ENCODE measurements around the gene S100P. TPM values are rescaled to one million over a fixed set of nuclear protein-coding genes. Genes with fewer than 3 reads are reported as not detected.

S100P gene
- polyA plus RNA-seq, 4 donors, result 4.6 to 14.4 (median 9.7) TPM

DNA sequence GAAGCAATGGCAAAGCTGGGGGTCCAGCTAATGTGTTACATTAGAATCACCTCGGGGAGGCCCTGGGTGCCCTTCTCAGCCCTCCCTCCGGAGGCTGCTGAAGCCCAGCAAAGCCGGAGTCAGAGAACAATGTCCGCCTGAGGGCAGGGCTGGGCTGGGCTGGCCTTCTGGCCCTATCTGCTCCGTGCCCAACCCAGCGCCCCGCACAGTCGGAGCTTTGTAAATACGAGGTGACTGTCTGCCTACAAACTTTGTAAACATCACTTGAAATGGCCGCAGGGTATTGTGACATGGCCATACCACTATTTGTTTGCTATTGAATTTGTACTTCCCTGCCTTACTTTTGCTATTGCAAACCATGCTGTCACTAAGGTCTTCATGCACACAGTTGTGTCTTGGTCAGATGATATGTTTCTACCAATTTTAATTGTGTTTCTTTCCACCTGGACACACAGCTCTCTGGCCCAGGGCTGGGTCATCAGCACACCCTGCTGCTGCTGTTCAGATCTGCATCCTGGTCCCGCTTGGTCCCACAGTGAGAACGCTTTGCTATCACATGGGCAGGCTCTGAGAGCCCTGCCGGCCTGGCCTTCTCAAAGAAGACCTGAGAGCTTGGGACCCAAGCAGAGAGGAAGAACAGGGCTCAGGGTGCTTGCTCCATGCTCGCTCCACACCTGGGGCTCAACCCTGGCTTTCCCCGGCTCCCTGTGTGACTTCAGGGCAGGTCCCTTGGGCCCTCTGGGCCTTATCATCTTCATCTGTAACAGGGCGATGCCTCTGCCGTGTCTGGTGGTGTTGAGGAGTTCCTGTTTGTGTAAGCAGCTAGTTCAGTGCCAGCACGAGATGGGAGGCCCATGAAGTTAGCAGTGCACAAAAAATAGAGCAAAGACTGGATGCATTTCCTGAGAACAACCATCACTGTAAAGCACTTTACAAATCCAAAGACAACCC is 2.3 kb downstream of the S100P start:
- no peak for DNase-seq (ENCODE audit: low read depth in 4 of 4, low spot score in 2 of 4)

DNA sequence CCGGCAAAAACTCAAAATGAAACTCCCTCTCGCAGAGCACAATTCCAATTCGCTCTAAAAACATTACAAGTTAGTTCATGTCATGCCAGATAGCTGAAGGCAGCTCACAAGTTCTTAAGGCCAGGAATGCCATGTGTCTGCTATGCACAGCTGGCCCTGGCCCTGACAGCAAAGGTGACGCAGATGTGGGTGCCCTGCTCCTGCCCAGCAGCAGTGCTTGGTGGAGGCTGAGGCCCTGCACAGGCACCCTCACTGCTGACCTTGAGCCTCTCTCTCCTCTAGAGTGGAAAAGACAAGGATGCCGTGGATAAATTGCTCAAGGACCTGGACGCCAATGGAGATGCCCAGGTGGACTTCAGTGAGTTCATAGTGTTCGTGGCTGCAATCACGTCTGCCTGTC is 2.9 kb downstream of the S100P start:
- no peak for DNase-seq (ENCODE audit: low read depth in 4 of 4, low spot score in 2 of 4)

DNA sequence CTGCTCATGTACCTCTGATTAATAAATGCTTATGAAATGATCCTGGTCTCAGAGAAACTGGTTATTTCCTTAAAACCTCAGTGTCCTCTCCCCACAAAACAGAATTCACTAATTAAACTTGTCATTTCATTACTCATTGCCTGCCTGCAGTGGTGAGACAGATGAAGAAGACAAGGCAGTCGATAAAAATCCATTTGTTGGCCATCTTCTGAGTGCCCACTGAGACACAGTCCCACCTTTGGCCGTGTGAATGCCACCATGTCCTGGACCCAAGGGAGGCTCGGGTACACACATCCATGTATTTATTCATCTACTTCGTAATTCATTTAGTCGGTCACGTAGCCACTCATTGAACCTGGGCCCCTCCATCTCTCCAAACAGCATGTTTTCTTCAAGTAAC is 3.5 kb downstream of the S100P start:
- no peak for DNase-seq (ENCODE audit: low read depth in 4 of 4, low spot score in 2 of 4)

DNA sequence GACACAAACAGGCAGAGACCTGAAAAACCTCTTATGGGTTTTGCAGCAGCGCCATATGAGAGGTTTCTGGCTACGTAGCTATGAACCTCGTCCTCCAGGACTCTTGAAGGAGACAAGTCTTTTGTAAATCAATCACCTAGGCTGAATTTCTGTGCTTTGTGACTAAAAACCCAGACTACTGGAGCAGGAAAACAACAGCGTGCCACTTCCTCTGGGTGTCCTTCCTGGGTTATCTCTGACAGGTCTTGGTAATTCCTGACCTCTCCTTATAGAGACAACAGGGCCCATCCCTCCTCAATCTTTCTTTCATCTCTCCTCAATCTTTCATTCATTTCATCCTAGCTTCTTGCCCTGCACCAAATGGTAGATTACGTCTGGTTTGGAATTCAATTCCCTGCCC is 5.7 kb downstream of the S100P start:
- DNase-seq (ENCODE audit: low read depth in 4 of 4, low spot score in 2 of 4), result no peak

DNA sequence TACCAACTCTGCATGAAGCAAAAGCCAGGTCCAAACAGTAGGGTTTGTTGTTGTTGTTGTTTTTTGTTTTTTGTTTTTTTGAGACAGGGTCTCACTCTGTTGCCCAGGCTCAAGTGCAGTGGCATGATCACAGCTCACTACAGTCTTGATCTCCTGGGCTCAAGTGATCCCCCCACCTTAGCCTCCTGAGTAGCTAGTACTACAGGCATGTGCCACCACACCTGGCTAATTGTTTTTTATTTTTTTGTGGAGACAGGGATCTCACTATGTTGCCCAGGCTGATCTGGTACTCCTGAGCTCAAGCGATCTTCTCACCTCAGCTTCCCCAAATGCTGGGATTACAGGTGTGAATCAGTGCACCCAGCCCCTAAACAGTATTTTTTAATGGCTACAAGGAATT is 6.2 kb downstream of the S100P start:
- no peak for DNase-seq (ENCODE audit: low read depth in 4 of 4, low spot score in 2 of 4)

DNA sequence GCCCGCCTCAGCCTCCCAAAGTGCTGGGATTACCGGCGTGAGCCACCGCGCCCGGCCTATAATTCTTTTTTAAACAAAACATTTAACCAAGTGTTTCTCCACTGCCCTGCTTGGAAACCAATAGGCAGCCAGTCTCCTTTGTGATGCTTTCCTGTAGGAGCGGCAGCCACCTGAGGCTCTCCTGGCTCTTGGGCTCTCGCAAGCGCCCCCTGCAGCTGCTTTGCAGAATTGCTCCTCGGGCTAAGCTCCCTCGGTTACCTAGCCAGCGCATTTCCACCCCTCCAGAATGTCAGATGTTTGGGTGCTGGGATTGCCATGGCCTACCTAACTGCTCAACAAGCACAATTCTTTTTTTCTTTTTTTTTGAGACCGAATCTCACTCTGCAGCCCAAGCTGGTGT is 7.7 kb downstream of the S100P start:
- no peak for DNase-seq (ENCODE audit: low read depth in 4 of 4, low spot score in 2 of 4)

DNA sequence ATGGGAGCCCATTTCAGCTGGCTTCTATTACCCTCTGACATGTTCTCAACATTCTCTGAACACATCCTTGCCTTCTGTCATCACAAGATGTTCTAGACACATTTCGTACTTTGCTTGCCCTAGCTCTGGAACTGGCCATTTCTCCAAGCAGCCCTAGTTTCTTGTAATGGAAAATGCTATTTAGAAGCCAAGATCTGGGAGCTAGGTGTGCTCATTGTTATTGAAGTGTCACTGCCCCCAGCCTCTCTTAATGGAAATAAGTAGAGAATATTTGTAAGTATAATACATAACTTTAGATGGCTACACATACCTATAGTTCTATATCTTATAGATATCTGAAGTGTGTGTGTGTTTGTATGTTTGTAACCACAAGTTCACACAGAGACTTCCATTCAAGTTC is 9.1 kb downstream of the S100P start:
- no peak for DNase-seq (ENCODE audit: low read depth in 4 of 4, low spot score in 2 of 4)

DNA sequence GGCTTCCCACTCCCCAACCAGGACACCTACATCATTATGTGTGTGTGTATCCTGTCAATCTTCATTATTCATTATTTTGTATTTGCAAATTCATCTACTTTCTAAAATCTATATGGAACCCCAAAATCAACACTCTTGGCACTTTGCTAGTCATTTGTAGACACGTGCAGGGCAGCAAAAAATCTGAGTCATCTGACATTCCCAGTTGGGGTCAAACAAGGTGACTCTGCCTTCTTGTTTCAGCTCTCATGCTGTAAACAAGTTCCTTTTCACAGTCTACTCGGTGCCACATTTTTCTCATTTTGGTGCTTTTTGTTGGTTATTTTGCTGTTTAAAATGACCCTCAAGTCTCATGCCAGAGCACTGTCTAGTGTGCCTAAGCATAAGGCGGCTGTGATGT is 10.1 kb downstream of the S100P start:
- DNase-seq (ENCODE audit: low read depth in 4 of 4, low spot score in 2 of 4), result no peak

DNA sequence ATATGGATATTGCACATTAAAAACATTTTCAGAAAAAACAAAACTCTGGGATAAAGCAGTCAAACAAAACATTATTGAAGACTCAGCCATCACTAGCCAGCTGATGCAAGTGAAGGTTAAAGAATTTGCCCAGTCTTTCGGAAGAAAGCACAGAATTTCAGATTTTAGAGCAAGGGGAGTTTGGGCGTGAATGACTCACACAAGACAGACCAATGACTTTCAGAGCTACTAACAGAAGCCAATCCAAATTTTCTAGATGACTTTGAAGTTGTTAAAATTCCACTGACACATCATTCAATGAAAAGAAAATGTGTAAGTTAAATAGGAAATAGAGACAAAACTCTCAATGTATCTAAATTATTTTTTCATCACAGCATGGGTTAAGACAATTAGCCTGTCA is 12.0 kb downstream of the S100P start:
- DNase-seq (ENCODE audit: low read depth in 4 of 4, low spot score in 2 of 4), result no peak

DNA sequence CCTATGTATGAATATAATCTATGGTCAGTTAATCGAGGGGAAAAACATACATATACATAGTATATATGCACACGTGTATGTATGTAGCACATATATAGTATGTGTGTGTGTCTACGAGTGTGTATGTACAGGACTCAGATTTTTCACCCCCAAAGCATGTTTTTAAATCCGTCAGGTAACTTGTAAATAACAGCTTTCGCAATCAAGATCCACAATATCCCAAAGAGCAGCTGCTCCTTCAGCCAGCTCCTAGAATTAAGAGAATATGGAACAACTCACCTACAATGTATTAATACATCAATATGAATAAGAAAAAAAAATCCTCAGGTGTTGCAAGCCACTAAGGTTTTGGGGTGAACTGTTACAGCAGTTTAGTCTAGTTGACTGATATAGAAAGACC is 12.5 kb downstream of the S100P start:
- no peak for DNase-seq (ENCODE audit: low read depth in 4 of 4, low spot score in 2 of 4)

DNA sequence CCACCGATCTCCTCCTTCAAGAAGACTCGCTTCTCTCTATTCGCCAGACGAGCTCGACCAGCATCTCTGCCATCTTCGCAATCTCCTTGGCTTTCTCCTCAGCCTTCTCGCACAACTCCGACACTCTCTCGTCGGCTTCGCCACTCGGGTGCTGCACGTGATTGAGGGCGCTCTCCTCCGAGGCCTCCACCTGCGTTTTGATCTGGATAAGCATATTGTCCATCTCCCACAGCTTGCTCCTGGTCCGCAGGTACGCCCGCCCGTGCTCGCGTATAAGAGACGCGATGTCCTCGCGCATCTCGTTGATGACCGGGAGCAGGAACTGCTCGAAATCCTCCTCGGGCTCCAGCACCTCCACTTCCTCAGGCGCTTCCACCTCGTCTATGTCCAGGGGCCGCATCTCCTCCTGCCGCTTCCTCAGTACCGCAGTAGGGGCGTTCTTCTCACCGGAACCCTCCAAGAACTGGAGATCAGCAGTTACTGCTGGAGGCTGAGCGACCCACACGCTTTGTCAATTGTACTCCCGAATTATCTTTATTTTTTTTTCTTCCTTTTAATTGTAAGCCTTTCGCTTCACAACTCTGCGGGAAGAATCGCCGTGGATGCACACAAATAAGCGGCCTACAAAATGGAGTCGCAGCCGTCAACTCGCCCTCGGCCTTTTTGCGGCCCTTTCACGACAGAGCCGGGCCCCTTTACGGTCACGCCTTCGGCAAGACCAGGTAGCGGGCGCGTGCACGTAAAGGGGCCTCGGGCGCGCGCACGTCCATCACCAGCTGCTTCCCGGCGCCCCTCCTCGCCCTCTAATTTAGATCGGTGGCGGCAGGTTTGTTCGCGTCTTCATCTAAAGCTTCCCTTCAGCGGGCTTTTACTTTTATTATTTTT is 15.8 kb downstream of the S100P start, which contains the start of gene MRFAP1L1:
MRFAP1L1 (minus strand) TSS at position 636 of the 885 bp plus-strand sequence; CDS start at position 400, 236 bp downstream.
- DNase-seq (ENCODE audit: low read depth in 4 of 4, low spot score in 2 of 4), result peak; percentile 87 to 97 (median 94)

DNA sequence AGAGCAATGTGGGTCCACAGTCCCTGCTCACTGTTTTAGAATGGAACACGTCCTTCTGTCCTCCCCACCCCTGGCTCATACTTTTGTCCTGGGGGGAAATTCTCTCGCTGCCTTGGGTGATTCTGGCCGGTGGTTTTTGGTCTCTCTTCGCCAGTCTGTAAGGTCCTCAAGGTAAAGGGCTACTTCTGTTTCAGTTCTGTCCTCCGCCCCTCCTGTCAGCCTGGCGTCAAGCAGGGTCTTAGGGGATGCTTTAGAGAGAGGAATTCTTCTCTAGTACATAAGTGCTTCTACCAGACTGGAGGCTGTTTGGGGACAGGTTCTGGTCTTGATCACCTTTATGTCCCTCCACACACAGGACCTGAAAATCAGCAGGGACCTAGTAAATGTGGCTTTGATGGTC is 16.6 kb downstream of the S100P start:
- DNase-seq (ENCODE audit: low read depth in 4 of 4, low spot score in 2 of 4), result no peak

DNA sequence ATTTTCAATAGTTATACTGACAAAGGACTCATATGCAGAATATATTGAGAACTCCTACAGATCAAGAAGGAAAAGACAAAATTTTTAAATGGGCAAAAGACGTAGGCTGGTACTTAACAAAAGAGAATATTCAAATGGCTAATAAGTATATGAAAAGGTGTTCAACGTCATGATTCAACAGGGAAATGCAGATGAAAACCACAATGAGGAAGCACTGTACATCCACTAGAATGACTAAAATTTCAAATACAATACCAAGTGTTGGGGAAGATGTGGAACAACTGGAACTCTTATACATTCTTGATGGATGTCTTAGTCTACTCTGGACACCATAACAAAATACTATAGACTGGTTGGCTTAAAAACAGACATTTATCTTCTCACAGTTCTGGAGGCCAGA is 17.3 kb downstream of the S100P start:
- no peak for DNase-seq (ENCODE audit: low read depth in 4 of 4, low spot score in 2 of 4)

DNA sequence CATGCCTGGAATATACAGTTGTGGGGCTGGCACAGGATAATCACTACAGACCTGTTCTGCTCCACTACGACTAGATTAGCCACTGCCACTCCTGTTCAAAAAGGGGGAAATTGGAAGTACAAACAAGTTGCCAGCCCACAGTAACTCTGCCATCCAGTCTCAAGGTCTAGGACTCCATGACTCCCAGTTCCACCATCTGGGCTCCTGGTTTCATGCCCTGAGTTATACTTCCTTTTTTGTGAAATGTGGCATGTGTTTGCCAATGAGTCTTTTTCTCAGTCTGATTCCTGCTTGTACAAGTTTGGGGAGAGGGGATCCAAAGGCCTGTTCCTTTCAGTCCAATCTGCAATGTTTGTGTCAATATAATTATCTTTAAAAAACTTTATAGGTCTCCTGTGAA is 21.3 kb downstream of the S100P start:
- DNase-seq (ENCODE audit: low read depth in 4 of 4, low spot score in 2 of 4), result no peak

DNA sequence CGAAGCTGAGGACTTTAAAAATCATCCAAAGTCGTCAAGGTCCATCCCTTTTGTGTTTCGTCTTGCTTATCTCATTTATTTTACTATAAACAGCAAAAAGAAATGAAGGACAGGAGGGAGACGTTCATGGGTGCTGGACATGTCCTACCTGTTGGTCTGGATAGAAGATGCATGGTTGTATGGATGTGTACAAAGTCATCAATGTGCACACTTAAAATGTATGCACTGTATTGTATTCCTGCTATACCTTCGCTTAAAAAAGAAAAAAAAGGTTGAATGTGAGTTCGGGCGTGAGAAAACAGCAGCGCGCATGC is 22.0 kb downstream of the S100P start:
- DNase-seq (ENCODE audit: low read depth in 4 of 4, low spot score in 2 of 4), result no peak

DNA sequence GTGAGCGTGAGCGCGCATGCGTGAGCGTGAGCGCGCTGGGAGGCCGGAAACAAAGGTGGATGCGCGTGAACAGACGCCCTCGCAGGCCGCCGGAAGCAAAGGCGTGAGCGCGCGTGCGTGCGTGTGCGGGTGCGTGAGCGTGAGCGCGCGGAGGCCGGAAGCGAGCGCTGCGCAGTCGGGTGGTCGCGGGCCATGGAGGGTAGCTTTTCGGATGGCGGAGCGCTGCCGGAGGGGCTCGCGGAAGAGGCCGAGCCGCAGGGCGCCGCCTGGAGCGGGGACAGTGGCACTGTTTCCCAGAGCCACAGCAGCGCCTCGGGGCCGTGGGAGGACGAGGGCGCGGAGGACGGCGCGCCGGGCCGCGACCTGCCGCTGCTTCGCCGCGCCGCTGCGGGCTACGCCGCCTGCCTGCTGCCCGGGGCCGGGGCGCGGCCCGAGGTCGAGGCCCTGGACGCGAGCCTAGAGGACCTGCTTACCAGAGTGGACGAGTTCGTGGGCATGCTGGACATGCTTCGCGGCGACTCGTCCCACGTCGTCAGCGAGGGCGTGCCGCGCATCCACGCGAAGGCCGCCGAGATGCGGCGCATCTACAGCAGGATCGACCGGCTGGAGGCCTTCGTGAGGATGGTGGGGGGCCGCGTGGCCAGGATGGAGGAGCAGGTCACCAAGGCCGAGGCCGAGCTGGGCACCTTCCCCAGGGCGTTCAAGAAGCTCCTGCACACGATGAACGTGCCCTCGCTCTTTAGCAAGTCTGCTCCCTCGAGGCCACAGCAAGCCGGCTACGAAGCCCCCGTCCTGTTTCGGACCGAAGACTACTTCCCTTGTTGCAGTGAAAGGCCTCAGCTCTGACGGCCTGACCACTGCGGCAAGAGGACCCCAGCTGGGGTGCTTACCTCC is 22.6 kb downstream of the S100P start, which contains the start of gene BLOC1S4:
BLOC1S4 (plus strand) TSS at position 157 of the 894 bp plus-strand sequence; CDS start at position 193, 36 bp downstream.
- peak; percentile 80 to 87 (median 85) for DNase-seq (ENCODE audit: low read depth in 4 of 4, low spot score in 2 of 4)

DNA sequence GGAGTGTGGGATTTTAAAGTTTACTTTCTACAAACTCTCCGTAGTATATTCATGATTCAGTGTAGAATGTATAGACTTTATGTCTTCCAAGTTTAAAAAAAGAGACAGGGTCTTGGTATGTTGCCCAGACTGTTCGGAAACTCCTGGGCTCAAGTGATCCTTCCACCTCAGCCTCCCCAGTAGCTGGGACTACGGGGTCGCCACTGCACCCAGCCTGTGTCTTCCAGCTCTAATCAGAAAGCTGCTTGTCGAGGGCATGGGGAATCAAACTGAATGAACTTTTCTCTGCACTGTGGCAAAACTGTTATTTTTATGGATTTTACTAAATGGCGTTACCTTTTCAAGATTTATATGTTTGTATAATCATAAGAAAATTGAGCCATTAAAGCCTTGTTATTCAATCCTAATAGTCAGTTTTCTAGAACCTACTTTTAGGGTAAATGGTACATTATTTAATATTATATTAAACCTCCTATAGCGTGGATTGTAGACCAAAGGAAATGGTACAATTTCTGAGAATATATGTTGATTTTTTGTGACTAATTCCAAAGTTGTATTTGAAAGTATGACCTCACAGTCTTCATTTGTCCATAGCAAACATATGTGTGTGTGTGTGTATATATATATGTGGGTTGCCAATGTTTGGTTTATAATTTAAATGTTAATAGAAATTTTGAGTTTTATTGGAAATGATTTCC is 23.4 kb downstream of the S100P start:
- DNase-seq (ENCODE audit: low read depth in 4 of 4, low spot score in 2 of 4), result no peak

DNA sequence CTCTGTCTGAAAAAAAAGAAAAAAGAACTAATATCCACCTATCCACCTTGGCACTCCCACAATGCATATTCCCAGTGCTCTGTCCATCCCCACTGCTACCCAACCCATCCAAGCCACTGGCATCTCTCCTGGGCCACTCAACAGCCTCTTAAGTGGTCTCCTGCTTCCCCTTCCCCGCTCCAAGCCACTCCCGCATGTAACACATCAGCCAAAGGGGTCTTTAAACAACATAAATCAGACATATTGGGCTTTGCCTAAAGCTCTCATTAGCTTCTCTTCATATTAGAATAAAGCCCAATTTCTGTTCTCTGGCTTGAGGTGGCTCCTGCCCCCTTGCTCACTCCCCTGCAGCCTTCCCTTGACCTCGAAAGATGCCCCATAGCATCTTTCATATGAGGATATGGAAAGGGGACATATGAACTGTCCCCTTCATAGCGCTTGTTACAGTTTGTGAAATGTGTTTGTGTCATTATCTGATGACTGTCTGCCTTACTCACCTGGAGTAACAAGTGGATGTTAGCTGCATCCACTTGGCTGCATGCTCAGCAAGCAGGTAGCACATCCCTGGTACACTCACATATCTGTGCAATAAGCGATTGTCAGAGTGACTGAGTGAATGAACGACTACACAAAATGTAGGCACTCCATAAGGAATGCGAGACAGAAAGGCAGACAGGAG is 25.4 kb downstream of the S100P start:
- no peak for DNase-seq (ENCODE audit: low read depth in 4 of 4, low spot score in 2 of 4)

DNA sequence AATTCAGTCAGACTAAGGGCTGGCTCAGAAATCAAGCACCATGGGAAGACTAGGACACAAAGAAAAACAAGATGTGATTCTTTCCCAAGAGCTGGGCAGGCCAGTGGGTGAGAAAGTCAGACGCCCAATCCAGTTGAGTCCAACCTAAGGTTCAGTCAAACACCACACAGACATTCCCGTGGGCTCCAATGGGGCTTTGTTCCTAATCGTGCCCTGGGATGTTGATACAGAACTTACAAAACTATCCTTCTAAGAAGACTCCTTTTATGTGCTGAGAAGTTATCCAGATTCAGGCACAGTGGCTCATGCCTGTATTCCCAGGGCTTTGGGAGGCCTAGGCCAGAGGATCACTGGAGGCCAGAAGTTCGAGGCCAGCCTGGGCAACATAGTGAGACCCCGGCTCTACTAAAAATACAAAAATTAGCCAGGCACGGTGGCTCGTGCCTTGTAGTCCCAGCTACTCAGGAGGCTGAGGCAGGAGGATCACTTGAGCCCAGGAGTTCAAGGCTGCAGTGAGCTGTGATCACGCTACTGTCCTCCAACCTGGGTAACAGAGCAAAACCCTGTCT is 26.0 kb downstream of the S100P start:
- no peak for DNase-seq (ENCODE audit: low read depth in 4 of 4, low spot score in 2 of 4)

All from left renal cortex interstitium (tissue), 4 donors.